Measurements from ENCODE around the gene BCAR3. TPM values are rescaled to one million over a fixed set of nuclear protein-coding genes. Genes with fewer than 3 reads are reported as not detected.
A peak's percentile ranks its signal among the peaks of the same experiment; 100 is the strongest.
"Not testable (repeated sequence)": the region's sequence is repeated elsewhere in the genome, so short reads cannot be mapped to it uniquely, and the experiment has no call there.

The BCAR3 gene
- total RNA-seq, 1 experiment from 2014 or later, result 37.5 TPM

- in situ Hi-C loops (cut with HindIII; ENCODE audit: low pct_unique_long_range_greater_than_20kb, low sequenced_read_pairs); DNase-seq (ENCODE audit: low read depth): not testable (repeated sequence)
Measured at GRCh38 chr1:93661341-93661740, 20.3 kb downstream of the BCAR3 start.

DNA sequence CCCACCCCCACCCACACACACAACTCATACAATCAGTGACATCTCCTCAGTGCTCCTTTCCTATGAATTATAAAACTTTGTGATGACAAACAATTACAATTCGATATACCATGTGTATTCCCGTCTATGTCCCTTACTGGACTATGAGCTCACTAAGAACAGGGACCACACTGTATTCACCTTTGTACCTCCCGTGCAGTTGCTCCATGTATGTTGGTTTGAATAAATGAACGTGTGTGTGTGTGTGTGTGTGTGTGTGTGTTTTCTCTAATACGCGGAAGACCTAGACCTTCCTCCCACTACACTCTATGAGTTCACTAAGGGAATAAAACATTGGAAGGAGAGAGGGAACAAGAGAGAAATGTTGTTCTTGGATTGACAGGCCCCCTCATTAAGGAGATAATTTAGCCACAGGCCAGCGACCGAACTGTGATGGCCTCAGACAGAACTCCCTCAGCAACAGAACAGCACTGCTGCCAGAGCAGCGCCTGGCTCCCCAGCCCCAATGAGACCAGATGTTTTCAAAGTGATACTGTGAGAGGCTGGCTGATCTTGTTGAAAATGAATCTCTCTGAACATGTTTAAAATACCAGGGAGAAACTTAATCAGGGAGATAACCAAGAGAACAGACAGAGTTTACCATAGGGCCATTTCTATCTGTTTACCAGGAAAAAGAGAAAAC, 21.7 kb downstream of the BCAR3 start:
- no peak for DNase-seq (ENCODE audit: low read depth)
- in situ Hi-C loops (cut with HindIII; ENCODE audit: low pct_unique_long_range_greater_than_20kb, low sequenced_read_pairs), result no loop called here

- in situ Hi-C loops (cut with HindIII; ENCODE audit: low pct_unique_long_range_greater_than_20kb, low sequenced_read_pairs), result no loop called here
- DNase-seq (ENCODE audit: low read depth), result no peak
Measured at GRCh38 chr1:93658188-93658587, 23.4 kb downstream of the BCAR3 start.

DNA sequence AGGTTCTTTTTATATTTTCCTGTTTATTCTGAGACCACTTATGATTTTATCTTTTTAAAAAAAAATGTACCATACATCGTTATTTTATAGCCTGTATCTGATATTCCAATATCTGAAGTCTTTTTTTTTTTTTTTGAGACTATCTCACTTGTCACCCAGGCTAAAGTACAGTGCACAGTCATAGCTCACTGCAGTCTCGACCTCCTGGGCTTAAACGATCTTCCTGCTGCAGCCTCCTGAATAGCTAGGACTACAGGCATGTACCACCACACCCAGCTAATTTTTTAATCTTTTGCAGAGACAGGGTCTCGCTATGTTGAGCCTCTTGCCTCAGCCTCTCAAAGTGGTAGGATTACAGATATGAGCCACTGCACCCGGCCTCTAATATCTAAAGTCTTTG, 25.1 kb downstream of the BCAR3 start:
- in situ Hi-C loops (cut with HindIII; ENCODE audit: low pct_unique_long_range_greater_than_20kb, low sequenced_read_pairs), result no loop called here
- DNase-seq (ENCODE audit: low read depth), result no peak

DNA sequence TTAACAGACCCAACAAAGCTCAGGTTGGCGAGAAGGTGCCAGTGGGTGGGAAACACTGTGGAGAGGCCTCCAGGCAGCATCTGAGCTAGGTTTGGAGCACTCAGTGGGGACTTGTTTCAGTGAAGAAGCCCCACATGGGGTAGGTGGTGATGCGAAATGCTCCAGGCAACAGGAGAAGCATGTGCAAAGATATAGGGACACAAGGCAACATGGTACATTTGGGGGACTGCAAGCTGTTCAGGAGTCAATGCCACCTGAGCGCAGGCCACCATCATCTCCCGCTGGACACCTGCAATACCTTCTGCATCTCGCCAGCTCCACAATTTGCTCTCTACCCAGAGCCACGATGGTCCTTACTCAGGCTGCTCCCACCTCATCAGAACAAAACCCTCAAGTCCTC, 28.0 kb downstream of the BCAR3 start:
- DNase-seq (ENCODE audit: low read depth), result no peak
- in situ Hi-C loops (cut with HindIII; ENCODE audit: low pct_unique_long_range_greater_than_20kb, low sequenced_read_pairs), result no loop called here

DNA sequence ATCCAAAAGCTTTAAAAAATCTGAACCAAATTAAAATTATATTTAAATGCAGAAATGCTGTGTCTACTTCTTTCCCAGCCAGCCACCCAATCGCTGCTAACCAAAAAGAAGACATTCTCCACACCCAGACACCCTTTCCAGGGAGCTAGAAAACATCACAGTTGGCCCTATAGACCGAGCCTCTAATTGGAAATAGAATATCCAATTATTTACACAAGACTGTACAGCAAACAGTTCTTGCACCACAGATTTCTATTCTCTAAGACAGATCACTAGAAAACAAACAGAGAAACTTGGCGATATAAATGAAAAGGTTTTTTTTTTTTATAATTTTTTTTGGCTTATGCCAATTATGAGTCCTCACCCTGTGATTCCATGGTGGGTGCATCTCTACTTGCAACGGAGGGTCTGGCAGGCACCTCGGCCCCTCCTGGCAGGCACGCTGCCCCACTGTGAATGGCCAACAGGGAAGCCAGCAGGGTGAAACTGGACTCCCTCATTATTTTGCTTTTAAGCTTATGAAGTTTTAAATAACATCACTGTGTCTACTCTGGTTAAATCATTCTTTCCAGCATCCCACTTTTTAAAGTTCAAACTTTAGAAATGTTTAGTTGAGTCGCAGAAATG, 29.2 kb downstream of the BCAR3 start:
- in situ Hi-C loops (cut with HindIII; ENCODE audit: low pct_unique_long_range_greater_than_20kb, low sequenced_read_pairs), result no loop called here

DNA sequence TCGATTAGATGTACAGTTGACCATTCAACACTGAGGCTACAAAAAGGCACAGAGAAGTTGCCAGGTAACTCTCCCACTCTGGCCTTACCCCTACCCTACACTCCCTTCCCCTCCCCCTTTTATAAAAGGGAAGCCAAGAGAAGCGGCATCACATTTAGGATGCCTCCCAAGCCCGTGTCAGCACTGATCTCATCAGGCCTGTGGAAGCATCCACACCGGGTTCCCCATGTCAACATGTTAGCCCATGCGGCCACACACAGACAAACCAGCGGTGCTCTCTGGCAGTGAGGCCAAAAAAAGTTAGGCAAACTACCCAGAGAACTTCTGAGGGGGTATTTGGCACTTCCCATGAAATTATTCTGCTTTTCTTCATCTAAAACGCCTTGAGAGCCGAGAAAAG, 29.9 kb downstream of the BCAR3 start:
- in situ Hi-C loops (cut with HindIII; ENCODE audit: low pct_unique_long_range_greater_than_20kb, low sequenced_read_pairs), result no loop called here
- DNase-seq (ENCODE audit: low read depth), result no peak

More for the DNA sequence above, 29.2 kb downstream of the BCAR3 start:
- DNase-seq (ENCODE audit: low read depth), result no peak

DNA sequence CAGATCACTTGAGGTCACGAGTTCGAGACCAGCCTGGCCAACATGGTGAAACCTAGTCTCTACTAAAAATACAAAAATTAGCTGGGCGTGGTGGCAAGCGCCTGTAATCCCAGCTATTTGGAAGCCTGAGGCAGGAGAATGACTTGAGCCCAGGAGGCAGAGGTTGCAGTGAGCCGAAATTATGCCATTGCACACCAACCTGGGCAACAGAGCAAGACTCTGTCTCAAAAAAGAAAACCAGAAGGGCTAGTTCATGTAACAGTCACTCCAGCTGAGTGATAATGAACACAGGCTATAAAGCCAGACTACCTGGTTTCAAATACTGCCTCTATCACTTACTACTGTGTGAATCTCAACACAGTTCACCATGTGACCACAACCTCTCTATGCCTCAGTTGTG, 31.5 kb downstream of the BCAR3 start:
- DNase-seq (ENCODE audit: low read depth); in situ Hi-C loops (cut with HindIII; ENCODE audit: low pct_unique_long_range_greater_than_20kb, low sequenced_read_pairs): not testable (repeated sequence)

DNA sequence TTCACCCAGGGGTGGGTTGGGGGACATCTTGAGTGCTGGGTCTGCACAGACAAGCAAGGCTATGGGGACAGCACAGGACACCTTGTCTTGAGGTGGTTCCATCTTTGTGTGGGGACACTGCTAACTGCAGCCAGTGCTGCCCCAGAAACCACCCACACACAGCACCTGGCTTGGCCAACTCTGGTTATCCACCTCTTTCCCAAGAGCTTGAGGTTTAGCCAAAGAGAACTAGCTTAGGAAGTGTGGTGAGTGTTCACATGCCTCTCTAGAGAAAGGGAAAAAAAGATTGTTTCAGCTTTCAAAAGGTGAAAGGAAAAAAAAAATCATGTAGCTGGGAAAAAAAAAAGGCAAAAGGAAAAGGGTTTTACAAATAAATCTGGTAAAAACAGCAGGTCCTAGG, 32.4 kb downstream of the BCAR3 start:
- in situ Hi-C loops (cut with HindIII; ENCODE audit: low pct_unique_long_range_greater_than_20kb, low sequenced_read_pairs), result no loop called here
- DNase-seq (ENCODE audit: low read depth), result no peak

GRCh38 chr1:93648656-93649055, 33.0 kb downstream of the BCAR3 start:
- no peak for DNase-seq (ENCODE audit: low read depth)
- in situ Hi-C loops (cut with HindIII; ENCODE audit: low pct_unique_long_range_greater_than_20kb, low sequenced_read_pairs), result no loop called here

DNA sequence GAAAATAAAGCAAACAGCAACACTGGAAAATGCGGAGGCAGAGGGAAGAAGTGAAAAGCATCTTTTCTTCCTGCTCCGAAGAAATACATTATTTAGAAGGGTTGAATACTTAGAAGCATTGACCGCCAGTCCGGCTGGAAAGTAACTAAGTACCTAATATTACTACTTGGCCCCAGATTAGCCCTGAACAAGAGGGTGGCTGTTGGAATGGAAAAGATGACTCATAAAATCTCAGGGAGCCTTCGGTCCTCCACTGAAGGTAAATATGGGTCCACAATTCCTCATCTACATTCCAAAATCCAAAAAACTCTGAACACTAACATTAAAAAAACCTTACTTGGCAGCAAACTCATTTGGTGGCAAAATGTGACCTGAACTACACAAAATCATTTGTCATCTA, 40.1 kb downstream of the BCAR3 start:
- in situ Hi-C loops (cut with HindIII; ENCODE audit: low pct_unique_long_range_greater_than_20kb, low sequenced_read_pairs), result no loop called here
- DNase-seq (ENCODE audit: low read depth), result no peak

- in situ Hi-C loops (cut with HindIII; ENCODE audit: low pct_unique_long_range_greater_than_20kb, low sequenced_read_pairs), result no loop called here
- DNase-seq (ENCODE audit: low read depth), result no peak
Measured at GRCh38 chr1:93640656-93641440, 40.8 kb downstream of the BCAR3 start.

DNA sequence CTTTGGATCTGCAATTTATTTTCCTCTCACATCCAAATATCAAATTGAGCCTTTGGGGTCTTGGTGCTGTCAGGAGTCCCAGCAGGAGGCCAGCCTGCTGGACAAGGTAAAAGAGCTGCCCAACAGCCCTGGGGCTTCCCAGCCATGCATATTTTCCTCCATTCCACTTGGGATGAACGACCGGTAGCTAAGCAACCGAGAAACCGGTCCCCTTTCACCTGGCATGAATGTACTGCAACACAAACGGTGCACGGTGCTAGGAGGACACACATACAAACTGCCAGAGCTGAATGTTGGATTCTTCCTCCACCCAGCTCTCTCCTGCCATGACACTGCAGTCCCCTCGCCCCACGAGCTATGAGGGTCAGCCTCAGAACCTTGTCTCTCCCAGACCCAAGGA, 42.7 kb downstream of the BCAR3 start:
- peak; percentile 33 for DNase-seq (ENCODE audit: low read depth)
- in situ Hi-C loops (cut with HindIII; ENCODE audit: low pct_unique_long_range_greater_than_20kb, low sequenced_read_pairs), result no loop called here

DNA sequence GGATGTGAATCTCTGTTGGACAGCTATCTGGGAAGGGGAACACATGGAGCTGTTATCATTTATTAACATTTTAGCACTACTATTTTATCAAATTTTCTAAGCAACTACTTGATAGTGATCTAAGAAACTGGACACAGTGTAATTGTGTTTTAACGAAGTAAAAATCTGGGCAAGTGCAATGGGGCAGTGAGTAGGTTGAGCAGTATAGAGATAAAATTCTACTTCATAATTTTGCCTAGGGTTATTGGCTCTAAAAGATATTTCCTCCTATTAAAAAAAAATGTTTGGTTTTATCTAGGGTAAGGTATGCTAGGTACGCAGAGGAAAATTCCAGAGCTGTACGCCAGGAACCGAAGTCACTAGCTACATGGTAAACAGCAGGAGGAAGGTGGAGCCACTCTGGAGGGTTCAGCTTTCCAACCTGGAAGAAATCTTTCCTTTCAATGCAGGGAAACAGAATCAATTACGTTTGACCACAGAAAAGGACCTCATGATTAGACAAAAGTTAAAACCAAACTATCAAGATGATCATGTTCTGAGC, 43.3 kb downstream of the BCAR3 start:
- DNase-seq (ENCODE audit: low read depth), result no peak
- in situ Hi-C loops (cut with HindIII; ENCODE audit: low pct_unique_long_range_greater_than_20kb, low sequenced_read_pairs), result no loop called here

DNA sequence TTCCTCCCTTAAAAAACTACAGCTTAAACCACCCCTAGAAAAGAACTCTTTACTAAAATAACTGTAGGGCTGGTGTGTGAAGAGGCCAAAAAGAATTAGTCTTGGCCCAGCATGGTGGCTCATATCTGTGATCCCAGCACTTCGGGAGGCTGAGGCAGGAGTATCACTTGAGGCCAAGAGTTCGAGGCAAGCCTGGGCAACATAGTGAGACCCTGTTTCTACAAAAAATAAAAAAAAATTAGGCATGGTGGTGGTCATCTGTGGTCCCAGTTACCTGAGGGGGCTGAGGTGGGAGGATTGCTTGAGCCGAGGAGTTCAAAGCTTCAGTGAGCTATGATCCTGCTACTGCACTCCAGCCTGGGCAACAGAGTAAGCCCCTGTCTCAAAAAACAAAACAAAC, 44.9 kb downstream of the BCAR3 start:
- in situ Hi-C loops (cut with HindIII; ENCODE audit: low pct_unique_long_range_greater_than_20kb, low sequenced_read_pairs), result no loop called here

GRCh38 chr1:93635614-93636543, 45.8 kb downstream of the BCAR3 start:
- in situ Hi-C loops (cut with HindIII; ENCODE audit: low pct_unique_long_range_greater_than_20kb, low sequenced_read_pairs), result no loop called here
- DNase-seq (ENCODE audit: low read depth), result no peak

More for the DNA sequence above, 44.9 kb downstream of the BCAR3 start:
- no peak for DNase-seq (ENCODE audit: low read depth)

DNA sequence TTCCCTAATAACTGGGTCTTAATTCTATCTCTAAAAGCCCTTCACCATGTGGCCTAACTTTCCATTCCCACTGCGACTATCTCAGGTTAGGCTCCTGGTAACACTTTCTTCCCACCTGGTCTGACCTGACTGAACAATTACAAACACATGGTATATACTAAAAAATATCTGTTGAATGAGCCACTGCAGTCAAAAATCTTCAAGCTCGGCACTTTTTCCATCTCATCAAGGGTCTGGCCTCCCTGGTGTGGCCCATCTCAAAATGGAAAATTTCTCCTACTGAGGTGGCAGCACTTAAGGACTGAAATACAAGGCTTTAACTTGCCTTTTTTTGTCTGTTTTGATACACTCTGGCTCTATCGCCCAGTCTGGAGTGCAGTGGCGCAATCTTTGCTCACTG, 48.3 kb downstream of the BCAR3 start:
- in situ Hi-C loops (cut with HindIII; ENCODE audit: low pct_unique_long_range_greater_than_20kb, low sequenced_read_pairs), result no loop called here
- no peak for DNase-seq (ENCODE audit: low read depth)
